ENCODE data around the gene MYOC. TPM values are rescaled to one million over a fixed set of nuclear protein-coding genes. Genes with fewer than 3 reads are reported as not detected.

MYOC gene
- total RNA-seq, 1 experiment from 2014 or later: not detected

GRCh38 chr1:171641076-171641864 is 11.2 kb downstream of the MYOC start:
- CTCF ChIA-PET: interaction anchor here (4.8 kb wide), 1 partner anchor 76 kb away, joined by 66 read pairs; no protein-coding TSS in a partner anchor

GRCh38 chr1:171640225-171640624 is 12.3 kb downstream of the MYOC start:
- Mint-ChIP-seq H3K27ac (ENCODE audit: unreplicated experiment) (no peak overlapping the region), H3K4me3 (ENCODE audit: unreplicated experiment) (no peak overlapping the region), H3K36me3 (ENCODE audit: insufficient read depth, unreplicated experiment) (no peaks in the 10 kb centered on the region), H3K9me3 (ENCODE audit: unreplicated experiment) (no peaks in the 10 kb centered on the region), H3K27me3 (ENCODE audit: insufficient read depth, unreplicated experiment) (no peaks in the 10 kb centered on the region), H3K4me1 (ENCODE audit: low read depth, unreplicated experiment) (peaks cover 10% of the 10 kb centered on the region)
- Histone ChIP-seq H3K9me3 (no peaks in the 10 kb centered on the region), H3K36me3 (ENCODE audit: control insufficient read depth, insufficient read depth, low read length) (no peaks in the 10 kb centered on the region), H3K4me3 (ENCODE audit: low read depth, low read length) (no peak overlapping the region), H3K4me1 (no peaks in the 10 kb centered on the region; the same call in 1 of the 2 replicates), H3K27me3 (replicated peaks; ENCODE audit: control insufficient read depth, insufficient read depth, low read length) (no peaks in the 10 kb centered on the region)
- CTCF ChIA-PET: no interaction called here
- BruUV-seq (replicated peaks): no TSS peak
- DNase-seq: no peak
- intact Hi-C loops (cut with micrococcal nuclease; ENCODE audit: unreplicated experiment): no loop called here
- POLR2A ChIA-PET: no interaction called here
- TF ChIP-seq CTCF (IDR thresholded peaks at IDR 0.05; ENCODE audit: insufficient read depth in 1 of 2, low read depth in 1 of 2, low read length in 1 of 2, severe bottlenecking in 1 of 2, unreplicated experiment in 1 of 2): no peak

More at GRCh38 chr1:171641076-171641864, 11.2 kb downstream of the MYOC start:
- Histone ChIP-seq H3K27me3 (replicated peaks; ENCODE audit: control insufficient read depth, insufficient read depth, low read length) (no peaks in the 10 kb centered on the region), H3K4me1 (no peaks in the 10 kb centered on the region; the same call in 1 of the 2 replicates), H3K4me3 (ENCODE audit: low read depth, low read length) (no peak overlapping the region), H3K36me3 (ENCODE audit: control insufficient read depth, insufficient read depth, low read length) (no peaks in the 10 kb centered on the region), H3K9me3 (no peaks in the 10 kb centered on the region)
- POLR2A ChIA-PET: no interaction called here
- Mint-ChIP-seq H3K27me3 (ENCODE audit: insufficient read depth, unreplicated experiment) (no peaks in the 10 kb centered on the region), H3K9me3 (ENCODE audit: unreplicated experiment) (no peaks in the 10 kb centered on the region), H3K36me3 (ENCODE audit: insufficient read depth, unreplicated experiment) (no peaks in the 10 kb centered on the region), H3K4me3 (ENCODE audit: unreplicated experiment) (peak overlapping the region; percentile 37), H3K4me1 (ENCODE audit: low read depth, unreplicated experiment) (peaks cover 10% of the 10 kb centered on the region), H3K27ac (ENCODE audit: unreplicated experiment) (peak overlapping the region; percentile 78)
- BruUV-seq (replicated peaks): no TSS peak
- intact Hi-C loops (cut with micrococcal nuclease; ENCODE audit: unreplicated experiment): no loop called here
- peak in 1 of 2 experiments; percentile 23 for DNase-seq
- TF ChIP-seq CTCF (IDR thresholded peaks at IDR 0.05; ENCODE audit: insufficient read depth in 1 of 2, low read depth in 1 of 2, low read length in 1 of 2, severe bottlenecking in 1 of 2, unreplicated experiment in 1 of 2): no peak

GRCh38 chr1:171637928-171638576 is 14.4 kb downstream of the MYOC start:
- Histone ChIP-seq H3K9me3 (no peaks in the 10 kb centered on the region), H3K4me3 (ENCODE audit: low read depth, low read length) (no peak overlapping the region), H3K27me3 (replicated peaks; ENCODE audit: control insufficient read depth, insufficient read depth, low read length) (no peaks in the 10 kb centered on the region), H3K36me3 (ENCODE audit: control insufficient read depth, insufficient read depth, low read length) (no peaks in the 10 kb centered on the region), H3K4me1 (no peaks in the 10 kb centered on the region)
- intact Hi-C loops (cut with micrococcal nuclease; ENCODE audit: unreplicated experiment): no loop called here
- no peak overlapping the region for H3K27ac Mint-ChIP-seq (ENCODE audit: unreplicated experiment)
- H3K4me1 Mint-ChIP-seq (ENCODE audit: low read depth, unreplicated experiment): peaks cover 10% of the 10 kb centered on the region
- DNase-seq: no peak
- BruUV-seq (replicated peaks): no TSS peak
- ChIA-PET CTCF (no interaction called here), POLR2A (no interaction called here)
- H3K36me3 Mint-ChIP-seq (ENCODE audit: insufficient read depth, unreplicated experiment): no peaks in the 10 kb centered on the region
- TF ChIP-seq CTCF (IDR thresholded peaks at IDR 0.05; ENCODE audit: insufficient read depth in 1 of 2, low read depth in 1 of 2, low read length in 1 of 2, severe bottlenecking in 1 of 2, unreplicated experiment in 1 of 2): no peak
- H3K27me3 Mint-ChIP-seq (ENCODE audit: insufficient read depth, unreplicated experiment): no peaks in the 10 kb centered on the region
- H3K9me3 Mint-ChIP-seq (ENCODE audit: unreplicated experiment): no peaks in the 10 kb centered on the region
- H3K4me3 Mint-ChIP-seq (ENCODE audit: unreplicated experiment): no peak overlapping the region

Data from Caco-2 (cell line).